LHCN-M2 (cell line): ENCODE data around the gene RNF212. TPM values are rescaled to one million over a fixed set of nuclear protein-coding genes. Genes with fewer than 3 reads are reported as not detected.

Source experiments
- DNase-seq: peaks from one replicate; pipeline ENCODE4 v3.0.0-alpha.2; 2012; ENCODE audit warnings: low read depth
- total RNA-seq: library from RNA; depleted of rRNA; stranded (reverse); fragments of >200 nt; gene quantifications from 2 replicates; pipeline ENCODE4 v1.2.3, GENCODE V29; 2014

The RNF212 gene
- total RNA-seq, 1 experiment from 2014 or later = not detected

- DNase-seq = no peak
Measured at GRCh38 chr4:1036976-1037810, 76.2 kb downstream of the RNF212 start.

- no peak for DNase-seq
Measured at GRCh38 chr4:1036095-1036494, 77.3 kb downstream of the RNF212 start.

GRCh38 chr4:1035510-1035909 is 77.9 kb downstream of the RNF212 start:
- DNase-seq = no peak

DNA sequence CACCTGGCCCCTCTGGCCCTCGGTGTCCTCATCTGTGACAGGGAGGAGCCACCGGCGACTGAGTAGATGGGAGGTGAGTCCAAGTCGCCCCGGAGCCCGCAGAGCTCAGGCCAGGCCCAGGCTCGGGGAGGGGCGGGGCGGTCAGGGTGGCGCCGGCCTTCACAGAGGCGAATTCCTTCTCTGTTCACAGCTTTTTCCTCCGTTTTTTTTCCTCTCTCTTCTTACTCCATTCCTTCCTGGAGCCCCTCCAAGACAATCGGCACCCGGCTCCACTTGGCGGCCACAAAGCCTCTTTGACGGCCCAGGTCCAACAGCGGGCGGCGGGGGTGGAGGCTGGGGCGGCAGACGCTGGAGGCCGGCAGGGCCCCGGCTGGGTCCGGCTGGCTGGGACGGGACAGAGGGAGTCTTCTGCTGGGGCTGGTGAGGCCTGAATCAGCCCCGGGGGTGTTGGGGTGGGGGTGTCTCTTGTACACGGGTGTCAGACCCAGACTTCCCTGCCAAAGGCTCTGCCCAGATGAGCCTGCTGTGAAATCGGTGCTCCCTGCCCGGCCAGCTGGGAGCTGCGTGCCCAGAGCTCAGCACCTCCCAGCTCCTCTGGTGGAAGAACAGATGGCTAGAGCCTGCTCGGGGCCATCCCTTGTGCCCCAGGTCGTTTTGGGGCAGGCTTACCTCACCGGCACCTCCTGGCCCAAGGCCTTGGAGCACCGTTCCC is 79.4 kb downstream of the RNF212 start:
- peak; percentile 42 for DNase-seq

DNA sequence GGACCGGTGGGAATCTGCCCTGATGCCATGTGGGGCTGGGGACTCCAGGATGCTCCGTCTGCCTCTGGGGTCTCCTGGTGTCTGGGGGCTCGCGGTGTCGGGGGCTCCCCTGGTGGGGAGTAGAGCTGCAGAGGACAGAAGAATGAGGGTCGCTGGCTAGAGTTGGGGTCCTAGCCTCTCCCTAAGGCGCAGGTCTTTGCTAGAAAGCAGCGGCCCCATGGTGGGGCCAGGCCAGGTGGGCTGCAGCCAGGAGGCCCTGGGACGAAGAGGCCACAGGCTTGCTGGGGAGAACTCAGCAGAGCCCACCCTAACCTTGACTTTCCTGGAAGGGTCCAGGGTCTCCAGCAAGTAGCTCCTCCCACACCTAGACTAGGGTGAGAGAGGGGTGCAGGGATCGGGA is 80.5 kb downstream of the RNF212 start:
- no peak for DNase-seq

DNA sequence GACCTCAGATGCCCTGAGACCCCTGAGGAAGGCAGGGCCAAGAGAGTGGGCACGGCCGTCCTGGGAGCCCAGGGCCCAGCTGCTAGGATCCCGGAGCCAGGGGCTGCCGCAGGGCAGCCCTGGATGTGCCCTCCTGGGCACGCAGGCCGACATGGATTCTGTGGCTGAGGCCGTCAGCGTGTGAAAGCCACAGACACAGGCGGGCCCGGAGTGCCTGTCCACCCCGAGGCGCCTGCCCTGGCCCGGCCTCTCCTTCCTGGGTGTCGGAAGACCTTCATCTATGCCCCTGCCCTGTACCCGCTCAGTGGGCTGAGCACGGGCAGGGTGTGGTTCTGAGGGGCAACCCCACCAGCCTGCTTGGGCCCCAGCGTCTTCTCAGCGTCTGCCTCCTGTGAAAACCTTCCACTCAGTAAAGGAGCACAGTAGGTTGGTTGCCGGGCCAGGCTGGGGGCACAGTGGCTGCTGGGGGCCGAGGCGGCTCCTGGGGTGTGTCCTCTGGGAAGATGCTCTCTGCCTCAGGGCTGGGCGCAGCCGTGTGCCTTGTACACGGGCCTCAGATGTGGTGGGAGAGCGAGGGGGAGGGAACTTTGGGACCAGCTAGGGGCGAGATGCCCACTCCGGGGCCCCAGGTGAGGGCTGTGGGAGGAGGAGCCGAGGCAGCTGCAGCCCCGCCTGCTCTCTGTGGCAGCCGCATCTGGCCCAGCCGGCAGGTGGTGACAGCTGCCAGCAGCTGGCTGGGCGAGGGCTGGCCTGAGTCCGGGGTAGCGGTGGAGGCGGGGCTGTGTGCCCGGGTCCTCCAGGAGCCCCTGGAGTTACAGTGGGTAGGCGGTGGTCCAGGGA is 81.2 kb downstream of the RNF212 start:
- DNase-seq = peak; percentile 14

GRCh38 chr4:1031346-1031745 is 82.0 kb downstream of the RNF212 start:
- no peak for DNase-seq

GRCh38 chr4:1030559-1030958 is 82.8 kb downstream of the RNF212 start:
- no peak for DNase-seq

DNA sequence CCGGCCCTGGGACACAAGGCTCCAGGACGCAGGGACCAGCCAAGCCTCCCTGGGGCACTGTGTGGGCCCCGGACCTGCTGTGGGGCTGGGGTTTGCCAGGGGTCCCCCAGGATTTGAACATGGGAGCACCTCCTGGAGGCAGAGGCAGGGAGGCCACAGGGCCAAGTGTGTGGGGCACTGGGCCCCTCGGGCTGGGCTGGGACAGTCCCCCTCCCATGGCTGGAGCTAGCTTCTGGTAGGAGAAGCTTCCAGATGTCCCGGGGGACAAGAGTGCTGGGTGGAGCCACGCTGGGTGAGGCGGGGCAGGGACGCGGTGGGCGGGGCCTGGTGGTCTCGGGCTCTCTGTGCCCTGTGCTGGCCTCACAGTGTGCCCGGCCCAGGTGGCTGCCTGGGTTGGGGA is 83.3 kb downstream of the RNF212 start:
- DNase-seq = no peak

DNA sequence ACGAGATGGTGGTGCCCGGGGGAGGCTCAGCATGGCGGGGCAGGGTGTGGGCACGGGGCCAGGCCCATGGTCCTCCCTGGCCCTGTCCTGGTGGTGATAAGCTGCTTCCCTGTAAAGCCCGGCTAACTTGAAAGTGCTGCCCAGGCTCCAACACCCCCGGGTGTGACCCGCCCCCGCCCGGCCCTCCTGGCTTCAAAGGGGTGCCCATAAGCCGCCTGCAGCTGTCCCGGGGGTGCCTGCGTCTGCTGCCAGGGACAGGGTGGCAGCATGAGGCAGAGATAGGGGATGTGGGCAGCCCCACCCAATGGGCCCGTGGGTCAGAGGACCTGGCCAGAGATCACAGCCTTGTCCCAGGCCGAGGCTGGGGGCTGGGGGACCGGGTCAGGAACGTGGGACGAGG is 83.8 kb downstream of the RNF212 start:
- no peak for DNase-seq

DNA sequence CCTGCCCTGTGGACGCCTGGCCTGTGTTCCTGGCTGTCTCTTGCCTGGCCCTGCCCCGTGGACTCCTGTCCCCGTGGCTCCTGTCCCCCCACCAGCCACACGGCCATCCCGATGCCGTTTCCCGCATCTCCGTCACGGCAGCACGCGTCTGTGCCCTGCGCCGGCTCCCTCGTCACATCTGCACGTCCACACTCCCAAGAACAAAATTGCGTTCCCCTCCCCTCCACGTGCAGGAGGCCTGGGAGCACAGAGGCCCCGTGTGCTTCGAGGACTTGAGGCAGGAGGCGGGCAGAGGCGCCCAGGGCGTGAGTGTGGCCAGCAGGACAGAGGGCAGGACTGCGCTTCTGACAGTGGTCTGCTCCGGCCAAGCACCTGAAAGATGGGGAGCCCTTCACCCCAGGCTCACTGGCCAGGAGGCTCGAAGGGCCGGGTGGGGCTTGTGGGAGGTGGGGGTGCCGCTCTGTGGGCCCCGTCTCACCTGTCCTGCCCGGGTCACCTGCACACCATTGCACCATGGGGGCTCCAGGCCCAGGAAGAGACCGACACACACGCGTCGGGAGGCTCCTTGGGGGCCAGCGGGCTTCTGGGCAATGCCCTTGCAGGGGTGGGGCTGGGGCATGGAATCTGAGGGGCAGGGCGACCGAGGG is 84.7 kb downstream of the RNF212 start:
- DNase-seq = no peak

DNA sequence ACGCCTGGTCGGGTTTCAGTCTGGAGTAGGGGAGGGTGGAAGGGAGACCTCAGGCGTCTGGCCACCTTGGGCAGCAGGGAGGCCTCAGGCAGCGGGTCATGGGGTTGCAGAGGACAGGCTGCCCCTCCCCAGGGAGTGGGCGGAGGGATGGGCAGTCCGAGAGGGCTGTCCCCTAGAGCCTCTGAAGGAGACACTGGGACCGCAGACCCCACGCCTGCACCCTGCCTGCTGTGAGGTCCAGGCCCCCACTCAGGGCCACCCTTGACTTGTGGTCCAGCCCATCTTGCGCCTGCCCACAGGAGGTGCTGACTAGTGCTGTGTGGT is 85.5 kb downstream of the RNF212 start:
- no peak for DNase-seq

- no peak for DNase-seq
Measured at GRCh38 chr4:1027219-1027914, 86.0 kb downstream of the RNF212 start.

DNA sequence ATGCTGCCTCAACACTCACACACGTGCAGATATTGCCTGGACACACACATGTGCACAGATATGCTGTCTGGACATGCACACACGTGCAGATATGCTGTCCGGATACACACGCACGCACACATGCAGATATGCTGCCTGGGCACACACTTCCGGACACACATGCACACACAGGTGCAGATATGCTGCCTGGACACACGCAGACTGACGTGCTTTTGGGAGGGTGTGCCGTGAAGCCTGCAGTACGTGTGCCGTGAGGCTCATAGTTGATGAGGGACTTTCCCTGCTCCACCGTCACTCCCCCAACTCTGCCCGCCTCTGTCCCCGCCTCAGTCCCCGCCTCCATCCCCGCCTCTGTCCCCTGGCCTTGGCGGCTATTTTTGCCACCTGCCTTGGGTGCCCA is 87.2 kb downstream of the RNF212 start:
- no peak for DNase-seq

- DNase-seq = no peak
Measured at GRCh38 chr4:1024882-1025545, 88.3 kb downstream of the RNF212 start.

- DNase-seq = no peak
Measured at GRCh38 chr4:1023895-1024740, 89.2 kb downstream of the RNF212 start.

GRCh38 chr4:1023075-1023640 is 90.2 kb downstream of the RNF212 start:
- DNase-seq = no peak

DNA sequence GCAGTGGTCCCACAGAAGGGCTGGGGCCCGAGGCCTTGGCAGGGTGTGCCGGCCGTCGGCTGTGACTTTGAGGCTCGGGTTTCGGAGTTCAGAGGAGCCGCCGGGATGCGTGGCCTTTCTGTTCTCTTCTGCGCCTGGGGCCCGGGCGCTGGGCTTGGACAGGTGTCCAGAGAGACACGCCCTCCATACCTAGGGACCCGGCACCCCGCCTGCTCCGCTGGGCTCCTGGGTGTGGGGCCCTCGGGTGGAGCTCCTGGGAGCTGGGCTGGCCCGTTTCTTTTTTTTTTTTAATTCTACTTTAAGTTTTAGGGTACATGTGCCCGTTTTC is 90.7 kb downstream of the RNF212 start:
- DNase-seq = no peak

- no peak for DNase-seq
Measured at GRCh38 chr4:1022051-1022738, 91.2 kb downstream of the RNF212 start.
